ENCODE measurements around the gene RFC4. TPM values are rescaled to one million over a fixed set of nuclear protein-coding genes. Genes with fewer than 3 reads are reported as not detected.

Gene RFC4
- total RNA-seq, 1 experiment from 2014 or later, result 116 TPM

GRCh38 chr3:186821429-186822387, 15.4 kb upstream of the RFC4 start:
- TF ChIP-seq CTCF (conservative IDR thresholded peaks at IDR 0.05; ENCODE audit: low read depth, low read length) (peak; percentile 75), EZH2 (IDR thresholded peaks at IDR 0.05; ENCODE audit: borderline replicate concordance, low read depth, low read length, poor library complexity, severe bottlenecking) (no peak)
- BruUV-seq (replicated peaks), result no TSS peak
- Histone ChIP-seq H3K27ac (ENCODE audit: low read depth, low read length, poor library complexity, severe bottlenecking) (no peak overlapping the region), H3K36me3 (ENCODE audit: insufficient read depth, low read length, poor library complexity, severe bottlenecking) (no peaks in the 10 kb centered on the region), H3K9me3 (ENCODE audit: low read depth, low read length, poor library complexity, severe bottlenecking) (no peaks in the 10 kb centered on the region), H3K27me3 (replicated peaks; ENCODE audit: insufficient read depth, low read depth, low read length, poor library complexity) (no peaks in the 10 kb centered on the region), H3K4me3 (ENCODE audit: low read depth, low read length, poor library complexity, severe bottlenecking) (no peak overlapping the region), H3K4me1 (ENCODE audit: insufficient read depth, low read length, poor library complexity, severe bottlenecking) (peaks cover 18% of the 10 kb centered on the region)
- intact Hi-C loops (cut with micrococcal nuclease; ENCODE audit: unreplicated experiment), result loop anchor here (2.0 kb wide), 2 partner anchors 205 to 233 kb away; no protein-coding TSS in a partner anchor
- ChIA-PET POLR2A (ENCODE audit: low non-redundant PET) (interaction anchor here (0.6 to 1.0 kb wide), 2 partner anchors 39 to 99 kb away, joined by 3 to 4 read pairs; partner anchors contain the start of gene EIF4A2), CTCF (interaction anchor here (1.0 to 1.5 kb wide), 6 partner anchors 26 to 921 kb away, joined by 3 to 7 read pairs (median 4); partner anchors contain the start of gene RPL39L)
- DNase-seq (ENCODE audit: low spot score), result peak; percentile 76

GRCh38 chr3:186818956-186819355, 12.7 kb upstream of the RFC4 start:
- POLR2A ChIA-PET (ENCODE audit: low non-redundant PET), result no interaction called here
- intact Hi-C loops (cut with micrococcal nuclease; ENCODE audit: unreplicated experiment), result no loop called here
- BruUV-seq (replicated peaks), result no TSS peak

GRCh38 chr3:186818516-186818915, 12.2 kb upstream of the RFC4 start:
- no peaks in the 10 kb centered on the region for H3K9me3 ChIP-seq (ENCODE audit: low read depth, low read length, poor library complexity, severe bottlenecking)
- CTCF ChIA-PET, result no interaction called here

More at GRCh38 chr3:186818956-186819355, 12.7 kb upstream of the RFC4 start:
- CTCF ChIA-PET, result interaction anchor here (0.6 to 0.7 kb wide), 2 partner anchors 122 to 230 kb away, joined by 3 to 6 read pairs; no protein-coding TSS in a partner anchor
- H3K4me1 ChIP-seq (ENCODE audit: insufficient read depth, low read length, poor library complexity, severe bottlenecking), result peaks cover 9% of the 10 kb centered on the region
- no peak overlapping the region for H3K4me3 ChIP-seq (ENCODE audit: low read depth, low read length, poor library complexity, severe bottlenecking)
- TF ChIP-seq CTCF (conservative IDR thresholded peaks at IDR 0.05; ENCODE audit: low read depth, low read length) (no peak), EZH2 (IDR thresholded peaks at IDR 0.05; ENCODE audit: borderline replicate concordance, low read depth, low read length, poor library complexity, severe bottlenecking) (no peak)
- no peaks in the 10 kb centered on the region for H3K9me3 ChIP-seq (ENCODE audit: low read depth, low read length, poor library complexity, severe bottlenecking)
- no peak for DNase-seq (ENCODE audit: low spot score)
- H3K27ac ChIP-seq (ENCODE audit: low read depth, low read length, poor library complexity, severe bottlenecking), result no peak overlapping the region
- H3K27me3 ChIP-seq (replicated peaks; ENCODE audit: insufficient read depth, low read depth, low read length, poor library complexity), result no peaks in the 10 kb centered on the region
- H3K36me3 ChIP-seq (ENCODE audit: insufficient read depth, low read length, poor library complexity, severe bottlenecking), result no peaks in the 10 kb centered on the region

More at GRCh38 chr3:186818516-186818915, 12.2 kb upstream of the RFC4 start:
- H3K27me3 ChIP-seq (replicated peaks; ENCODE audit: insufficient read depth, low read depth, low read length, poor library complexity), result no peaks in the 10 kb centered on the region
- DNase-seq (ENCODE audit: low spot score), result no peak
- intact Hi-C loops (cut with micrococcal nuclease; ENCODE audit: unreplicated experiment), result no loop called here
- TF ChIP-seq CTCF (conservative IDR thresholded peaks at IDR 0.05; ENCODE audit: low read depth, low read length) (no peak), EZH2 (IDR thresholded peaks at IDR 0.05; ENCODE audit: borderline replicate concordance, low read depth, low read length, poor library complexity, severe bottlenecking) (no peak)
- H3K4me3 ChIP-seq (ENCODE audit: low read depth, low read length, poor library complexity, severe bottlenecking), result no peak overlapping the region
- POLR2A ChIA-PET (ENCODE audit: low non-redundant PET), result no interaction called here
- H3K36me3 ChIP-seq (ENCODE audit: insufficient read depth, low read length, poor library complexity, severe bottlenecking), result no peaks in the 10 kb centered on the region
- H3K4me1 ChIP-seq (ENCODE audit: insufficient read depth, low read length, poor library complexity, severe bottlenecking), result peaks cover 9% of the 10 kb centered on the region
- H3K27ac ChIP-seq (ENCODE audit: low read depth, low read length, poor library complexity, severe bottlenecking), result no peak overlapping the region
- BruUV-seq (replicated peaks), result no TSS peak
